A549 (cell line): Measurements from ENCODE around the gene DTX3L. TPM values are rescaled to one million over a fixed set of nuclear protein-coding genes. Genes with fewer than 3 reads are reported as not detected.

Experiments
- ATAC-seq, 2 experiments: fragments of 200-7000 bp in 1 of 2; fragments of >200 bp in 1 of 2; cut with Nextera tagmentation in 1 of 2; cut with Tn5 transposase in 1 of 2; 3 replicates each; pipeline versions ENCODE4 v1.8.0 to v1.9.1; 2018 to 2020; ENCODE audit warnings: mild to moderate bottlenecking in 1 of 2, moderate library complexity in 1 of 2
- CTCF ChIA-PET: fragments of 300-600 bp; sonication (Branson Sonifier 250); formaldehyde crosslinking; extraction: SDS; loops from one replicate; lab custom pipeline; 2021; ENCODE audit warnings: antibody characterized with exemption, inconsistent platforms; lab: Yijun Ruan, JAX
- POLR2A ChIA-PET: fragments of 350-600 bp; formaldehyde crosslinking; extraction: SDS; loops from one replicate; lab custom pipeline; 2021; ENCODE audit warnings: antibody characterized with exemption, inconsistent platforms; lab: Yijun Ruan, JAX
- DNase-seq, 2 experiments: peaks; one replicate each; pipeline versions ENCODE4 v3.0.0 to v3.0.0-alpha.2; 2011 to 2016; ENCODE audit warnings: low read depth in 1 of 2, low spot score in 1 of 2
- FAIRE-seq: peaks from 2 replicates; lab custom pipeline; 2011; peaks lifted over from hg19 to GRCh38; lab: Jason Lieb, UNC
- H3K27ac ChIP-seq, 2 experiments: fragments of >200 bp; sonication (Bioruptor Twin); formaldehyde crosslinking; 3 replicates each; pipeline ENCODE4 v1.5.1; 2016 to 2017
- H3K4me1 ChIP-seq: fragments of >200 bp; sonication (Bioruptor Twin); formaldehyde crosslinking; 3 replicates; pipeline ENCODE4 v1.6.1; 2016
- H3K4me2 ChIP-seq: fragments of >200 bp; sonication (Bioruptor Twin); formaldehyde crosslinking; 3 replicates; pipeline ENCODE4 v1.6.1; 2016
- H3K4me3 ChIP-seq: fragments of >200 bp; sonication (Bioruptor Twin); formaldehyde crosslinking; 3 replicates; pipeline ENCODE4 v1.5.1; 2016
- H3K9me3 ChIP-seq: fragments of >200 bp; sonication (Bioruptor Twin); formaldehyde crosslinking; 3 replicates; pipeline ENCODE4 v1.6.1; 2016
- ATOH8 ChIP-seq: fragments of 250-450 bp; sonication (Bioruptor Pico); IDR thresholded peaks from 2 replicates; pipeline ENCODE4 v1.5.0; 2020; ENCODE audit warnings: low read depth, mild to moderate bottlenecking, moderate library complexity
- BHLHE40 ChIP-seq: IDR thresholded peaks from 2 replicates; pipeline ENCODE4 v1.6.1; 2012; ENCODE audit warnings: low read depth, low read length, inconsistent platforms
- CBX8 ChIP-seq: fragments of 200-600 bp; sonication (generic); IDR thresholded peaks from 2 replicates; pipeline ENCODE4 v1.6.1; 2016
- CEBPB ChIP-seq, 2 experiments: fragments of >200 bp in 1 of 2; sonication (Bioruptor Twin) in 1 of 2; formaldehyde crosslinking in 1 of 2; IDR thresholded peaks; 2 replicates each; pipeline ENCODE4 v1.6.1; 2012 to 2016
- CHD2 ChIP-seq: fragments of 150-350 bp; IDR thresholded peaks from 2 replicates; pipeline ENCODE4 v1.6.1; 2014; ENCODE audit warnings: low read length; ENCODE audit not compliant: partially characterized antibody
- EHMT2 ChIP-seq: fragments of 200-600 bp; sonication (generic); IDR thresholded peaks from 2 replicates; pipeline ENCODE4 v1.6.1; 2016; ENCODE audit warnings: antibody characterized with exemption, low read depth, mild to moderate bottlenecking, moderate library complexity
- ELK1 ChIP-seq: fragments of 150-350 bp; IDR thresholded peaks from 2 replicates; pipeline ENCODE4 v1.6.1; 2014; ENCODE audit warnings: low read depth, mild to moderate bottlenecking, low read length
- FOSL2 ChIP-seq, 2 experiments: fragments of 450-650 bp in 1 of 2; fragments of >200 bp in 1 of 2; sonication (Bioruptor Twin) in 1 of 2; formaldehyde crosslinking; IDR thresholded peaks; 2 replicates each; pipeline versions ENCODE4 v1.5.0 to v1.6.1; 2016 to 2020; ENCODE audit warnings: mild to moderate bottlenecking in 1 of 2, moderate library complexity in 1 of 2
- FOXS1 ChIP-seq: fragments of 250-450 bp; sonication (Bioruptor Pico); IDR thresholded peaks from 2 replicates; pipeline ENCODE4 v1.5.0; 2020; ENCODE audit warnings: mild to moderate bottlenecking, moderate library complexity
- HOXA7 ChIP-seq: fragments of 250-450 bp; sonication (Bioruptor Pico); IDR thresholded peaks from 2 replicates; pipeline ENCODE4 v1.5.0; 2020; ENCODE audit warnings: mild to moderate bottlenecking, moderate library complexity
- MAFK ChIP-seq: fragments of 450-650 bp; IDR thresholded peaks from 2 replicates; pipeline ENCODE4 v1.6.1; 2014; ENCODE audit not compliant: partially characterized antibody
- MYC ChIP-seq: IDR thresholded peaks from 2 replicates; pipeline ENCODE4 v1.6.1; 2012; ENCODE audit warnings: mild to moderate bottlenecking, inconsistent platforms, low read length, improper control_type of control experiment, borderline replicate concordance
- PHF8 ChIP-seq: fragments of 200-600 bp; sonication (generic); IDR thresholded peaks from 2 replicates; pipeline ENCODE4 v1.6.1; 2016; ENCODE audit warnings: low read depth, mild to moderate bottlenecking, antibody characterized with exemption, moderate library complexity, borderline replicate concordance
- RAD21 ChIP-seq, 2 experiments: fragments of >200 bp in 1 of 2; sonication (Bioruptor Twin) in 1 of 2; formaldehyde crosslinking in 1 of 2; IDR thresholded peaks in 1 of 2; conservative IDR thresholded peaks in 1 of 2; 2 replicates in 1 of 2; 3 replicates in 1 of 2; pipeline ENCODE4 v1.6.1; 2012 to 2018; ENCODE audit warnings: inconsistent platforms in 1 of 2
- RARB ChIP-seq: fragments of 250-450 bp; sonication (Bioruptor Pico); IDR thresholded peaks from 2 replicates; pipeline ENCODE4 v1.8.0; 2021; ENCODE audit warnings: mild to moderate bottlenecking, moderate library complexity
- RFX5 ChIP-seq: fragments of 450-650 bp; IDR thresholded peaks from 2 replicates; pipeline ENCODE4 v1.7.1; 2014; ENCODE audit warnings: antibody characterized with exemption, mild to moderate bottlenecking, moderate library complexity
- SREBF2 ChIP-seq: fragments of 450-650 bp; IDR thresholded peaks from 2 replicates; pipeline ENCODE4 v1.6.1; 2014; ENCODE audit warnings: mild to moderate bottlenecking, moderate library complexity
- TFCP2L1 ChIP-seq: fragments of 250-450 bp; sonication (Bioruptor Pico); IDR thresholded peaks from 2 replicates; pipeline ENCODE4 v1.5.0; 2021; ENCODE audit warnings: mild to moderate bottlenecking
- TP53 ChIP-seq: fragments of 250-450 bp; sonication (Bioruptor Pico); IDR thresholded peaks from 2 replicates; pipeline ENCODE4 v1.5.0; 2021; ENCODE audit warnings: mild to moderate bottlenecking, moderate library complexity
- WGBS: methylation state at CpG from one replicate; pipeline ENCODE4 v1.1.6; 2017; ENCODE audit errors: missing lambda C conversion rate; 5-methylcytosine and 5-hydroxymethylcytosine counted together
- polyA plus RNA-seq, 4 experiments: library from polyadenylated mRNA; depleted of rRNA in 3 of 4; stranded (reverse); fragments of >200 nt; fragmentation: RNase III in 1 of 4; extraction: RNeasy Plus Mini Kit Qiagen cat#74134 plus additional on column Dnase treatment in 1 of 4; gene quantifications; 2 replicates in 3 of 4; 3 replicates in 1 of 4; pipeline ENCODE4 v1.2.3, GENCODE V29; 2011 to 2017

DTX3L gene
- polyA plus RNA-seq, 2 of the 4 experiments (the other 2 are of a cell fraction) = 4.2 to 5.3 TPM

GRCh38 chr3:122538956-122539490 lies 25.1 kb upstream of the DTX3L start:
- WGBS = 91% methylated on average over 7 of the region's 7 CpGs
- Histone ChIP-seq H3K9me3 (no peaks in the 10 kb centered on the region), H3K4me3 (no peak overlapping the region), H3K4me1 (peaks cover 5% of the 10 kb centered on the region), H3K27ac (no peak overlapping the region), H3K4me2 (no peak overlapping the region)
- TF ChIP-seq CEBPB (IDR thresholded peaks at IDR 0.05) (0 out of 4 replicates have a peak, but pooled peaks of 1 of the 2 experiments have one; percentile 8), BHLHE40 (no peak), MYC (no peak), TFCP2L1 (no peak), EHMT2 (no peak)
- no peak for FAIRE-seq
- CTCF ChIA-PET = interaction anchor here (0.9 kb wide), 1 partner anchor 163 kb away, joined by 3 read pairs; no protein-coding TSS in a partner anchor
- no peak for DNase-seq
- ATAC-seq = no peak
- POLR2A ChIA-PET = no interaction called here

GRCh38 chr3:122546151-122546550 lies 18.0 kb upstream of the DTX3L start:
- 79% methylated on average over 5 of the region's 5 CpGs for WGBS
- CTCF ChIA-PET = interaction anchor here (1.1 to 1.2 kb wide), 2 partner anchors 11 to 14 kb away, joined by 3 read pairs; no protein-coding TSS in a partner anchor
- Histone ChIP-seq H3K4me1 (no peaks in the 10 kb centered on the region), H3K27ac (no peak overlapping the region), H3K9me3 (no peaks in the 10 kb centered on the region), H3K4me2 (no peak overlapping the region), H3K4me3 (no peak overlapping the region)
- ATAC-seq (no peak), FAIRE-seq (no peak), DNase-seq (no peak)
- TF ChIP-seq RAD21 (conservative IDR thresholded peaks at IDR 0.05 in 1 of 2, IDR thresholded peaks at IDR 0.05 in 1 of 2) (no peak), SREBF2 (no peak), ATOH8 (CRISPR knock-in tag) (no peak), FOSL2 (IDR thresholded peaks at IDR 0.05) (no peak), FOSL2 (CRISPR knock-in tag; IDR thresholded peaks at IDR 0.05) (no peak), MAFK (no peak), BHLHE40 (no peak), CBX8 (no peak), FOXS1 (CRISPR knock-in tag) (no peak), CEBPB (IDR thresholded peaks at IDR 0.05) (no peak), EHMT2 (no peak), HOXA7 (CRISPR knock-in tag) (no peak), RARB (CRISPR knock-in tag) (no peak), ELK1 (no peak), TP53 (CRISPR knock-in tag) (no peak)
- POLR2A ChIA-PET = no interaction called here

- ChIA-PET POLR2A (no interaction called here), CTCF (interaction anchor here (1.6 to 2.6 kb wide), 4 partner anchors 9 to 131 kb away, joined by 4 to 14 read pairs (median 8); partner anchors contain the start of genes DTX3L, PARP14 and PARP9)
- no peak overlapping the region for H3K27ac ChIP-seq
- H3K4me2 ChIP-seq = no peak overlapping the region
- DNase-seq (no peak), ATAC-seq (no peak), FAIRE-seq (no peak)
- 52% methylated on average over 3 of the region's 3 CpGs for whole genome bisulfite sequencing
- no peak overlapping the region for H3K4me3 ChIP-seq
- no peaks in the 10 kb centered on the region for H3K4me1 ChIP-seq
- no peaks in the 10 kb centered on the region for H3K9me3 ChIP-seq
- no peak for TF ChIP-seq CHD2
- no peak for TF ChIP-seq RFX5
- no peak for TF ChIP-seq PHF8
Measured at GRCh38 chr3:122548076-122548475, 16.1 kb upstream of the DTX3L start.
